CD4-positive, alpha-beta memory T cell (primary cell): ENCODE measurements around the gene PTPRD. TPM values are rescaled to one million over a fixed set of nuclear protein-coding genes. Genes with fewer than 3 reads are reported as not detected.

Source experiments
- CTCF ChIA-PET: fragments of 350-600 bp; sonication (Branson Sonifier 250); formaldehyde crosslinking; loops from one replicate; lab custom pipeline; 2021; ENCODE audit warnings: inconsistent platforms; ENCODE audit not compliant: partially characterized antibody; lab: Charles Lee
- POLR2A ChIA-PET: fragments of 350-600 bp; sonication (Branson Sonifier 250); formaldehyde crosslinking; loops from one replicate; lab custom pipeline; 2021; ENCODE audit not compliant: partially characterized antibody; lab: Charles Lee
- DNase-seq, 5 donors: peaks; one replicate each; pipeline versions ENCODE4 v3.0.0 to v3.0.0-alpha.2; 2020 to 2022; ENCODE audit warnings: mixed read lengths in 1 of 5
- H3K27ac ChIP-seq: one replicate; pipeline ENCODE4 v1.7.0; 2013; ENCODE audit warnings: low read depth, low read length
- H3K27me3 ChIP-seq: 2 replicates; pipeline ENCODE4 v1.7.0; 2013; ENCODE audit warnings: mild to moderate bottlenecking, low read length, moderate library complexity; ENCODE audit not compliant: insufficient read depth
- H3K36me3 ChIP-seq: 2 replicates; pipeline ENCODE4 v1.7.0; 2013; ENCODE audit warnings: mild to moderate bottlenecking, low read length, moderate library complexity; ENCODE audit not compliant: insufficient read depth
- H3K4me1 ChIP-seq: 2 replicates; pipeline ENCODE4 v1.7.0; 2013; ENCODE audit warnings: mild to moderate bottlenecking, low read length, moderate library complexity; ENCODE audit not compliant: insufficient read depth
- H3K4me3 ChIP-seq, 2 donors: one replicate each; pipeline ENCODE4 v1.7.0; 2013; ENCODE audit warnings: low read length in 2 of 2, mild to moderate bottlenecking in 1 of 2
- H3K9me3 ChIP-seq, 2 donors: one replicate each; pipeline ENCODE4 v1.7.0; 2013; ENCODE audit warnings: low read length in 2 of 2, control low read depth in 1 of 2; ENCODE audit not compliant: control insufficient read depth in 1 of 2
- H3K27ac Mint-ChIP-seq, 7 donors: one replicate each; pipeline ENCODE4 v1.8.0; 2020 to 2021; ENCODE audit warnings: mixed read lengths in 7 of 7, mild to moderate bottlenecking in 6 of 7, inconsistent platforms in 3 of 7, moderate library complexity in 3 of 7
- H3K27me3 Mint-ChIP-seq, 2 donors: one replicate each; pipeline ENCODE4 v1.8.0; 2020 to 2021; ENCODE audit warnings: mixed read lengths in 2 of 2
- H3K36me3 Mint-ChIP-seq, 2 donors: one replicate each; pipeline ENCODE4 v1.8.0; 2020 to 2021; ENCODE audit warnings: mixed read lengths in 2 of 2, inconsistent platforms in 1 of 2, mild to moderate bottlenecking in 1 of 2
- H3K4me1 Mint-ChIP-seq, 4 donors: one replicate each; pipeline ENCODE4 v1.8.0; 2020 to 2021; ENCODE audit warnings: mixed read lengths in 4 of 4, mild to moderate bottlenecking in 1 of 4
- H3K4me3 Mint-ChIP-seq, 8 donors: one replicate each; pipeline ENCODE4 v1.8.0; 2020 to 2021; ENCODE audit warnings: mixed read lengths in 8 of 8, mild to moderate bottlenecking in 7 of 8, moderate library complexity in 6 of 8, inconsistent platforms in 3 of 8
- H3K9me3 Mint-ChIP-seq, 8 donors: one replicate each; pipeline ENCODE4 v1.8.0; 2020 to 2021; ENCODE audit warnings: mixed read lengths in 8 of 8, mild to moderate bottlenecking in 5 of 8, inconsistent platforms in 3 of 8, moderate library complexity in 1 of 8
- intact Hi-C: fragments of 100-400 bp; cut with micrococcal nuclease; formaldehyde crosslinking; loops from one replicate; pipeline ENCODE4 v1.15.1; 2023
- polyA plus RNA-seq, 2 donors: library from polyadenylated mRNA; unstranded; fragments of 300-500 nt; fragmentation: Illumina TruSeq; gene quantifications; one replicate each; pipeline ENCODE4 v1.2.3, GENCODE V29; 2021
- total RNA-seq, 2 experiments: library from RNA; stranded (reverse); gene quantifications; one replicate each; pipeline ENCODE4 v1.2.3, GENCODE V29; 2021

PTPRD gene
- total and polyA plus RNA-seq, 4 experiments from 2014 or later: not detected

GRCh38 chr9:8412327-8412726 lies 2200.5 kb downstream of the PTPRD start:
- no peak overlapping the region for H3K27ac Mint-ChIP-seq
- POLR2A ChIA-PET: no interaction called here
- no peaks in the 10 kb centered on the region for H3K36me3 Mint-ChIP-seq
- no peaks in the 10 kb centered on the region for H3K9me3 Mint-ChIP-seq
- peaks cover 0 to 4% (median 2%) of the 10 kb centered on the region in 4 donors for H3K4me1 Mint-ChIP-seq
- no peaks in the 10 kb centered on the region for H3K9me3 ChIP-seq
- H3K27me3 ChIP-seq: no peaks in the 10 kb centered on the region
- no peak overlapping the region for H3K27ac ChIP-seq
- no peak overlapping the region for H3K4me3 ChIP-seq
- CTCF ChIA-PET: no interaction called here
- H3K36me3 ChIP-seq: no peaks in the 10 kb centered on the region
- H3K4me1 ChIP-seq: no peaks in the 10 kb centered on the region
- no peak overlapping the region for H3K4me3 Mint-ChIP-seq
- no peak for DNase-seq
- intact Hi-C loops: no loop called here
- no peaks in the 10 kb centered on the region for H3K27me3 Mint-ChIP-seq

DNA sequence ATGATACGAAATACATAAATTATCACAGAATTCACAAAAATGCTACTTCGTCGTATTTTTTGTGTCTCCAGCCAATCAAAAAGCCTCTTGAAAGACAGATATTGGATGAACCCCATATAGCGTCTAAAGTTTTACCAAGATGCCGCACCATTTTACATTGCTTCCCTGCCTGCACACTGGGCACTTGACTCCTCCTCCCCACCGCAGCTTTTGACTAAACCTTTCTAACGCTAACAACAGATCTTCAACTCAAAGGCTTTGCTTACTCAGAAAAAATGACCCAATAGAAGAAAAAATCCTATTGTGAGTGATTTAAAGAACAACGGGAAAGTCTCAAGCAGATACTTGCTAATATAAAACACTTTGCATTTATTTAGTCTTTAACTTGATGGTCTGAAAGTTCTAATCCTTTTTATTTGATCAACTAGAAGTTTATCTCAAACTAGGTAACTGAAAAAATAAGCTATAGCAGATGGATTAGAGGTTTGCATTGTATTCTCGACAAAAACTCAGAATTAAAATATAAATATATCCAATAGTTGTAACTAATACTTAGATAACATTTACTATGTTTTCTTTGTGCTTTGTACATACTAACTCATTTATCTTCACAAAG lies 2204.1 kb downstream of the PTPRD start:
- DNase-seq: no peak
- Mint-ChIP-seq H3K4me1 (peaks cover 0 to 4% (median 2%) of the 10 kb centered on the region in 4 donors), H3K36me3 (no peaks in the 10 kb centered on the region), H3K27ac (no peak overlapping the region), H3K4me3 (no peak overlapping the region), H3K9me3 (no peaks in the 10 kb centered on the region), H3K27me3 (no peaks in the 10 kb centered on the region)
- ChIA-PET POLR2A (no interaction called here), CTCF (no interaction called here)
- Histone ChIP-seq H3K4me1 (no peaks in the 10 kb centered on the region), H3K36me3 (no peaks in the 10 kb centered on the region), H3K27ac (no peak overlapping the region), H3K27me3 (no peaks in the 10 kb centered on the region), H3K9me3 (no peaks in the 10 kb centered on the region), H3K4me3 (no peak overlapping the region)
- intact Hi-C loops: no loop called here

DNA sequence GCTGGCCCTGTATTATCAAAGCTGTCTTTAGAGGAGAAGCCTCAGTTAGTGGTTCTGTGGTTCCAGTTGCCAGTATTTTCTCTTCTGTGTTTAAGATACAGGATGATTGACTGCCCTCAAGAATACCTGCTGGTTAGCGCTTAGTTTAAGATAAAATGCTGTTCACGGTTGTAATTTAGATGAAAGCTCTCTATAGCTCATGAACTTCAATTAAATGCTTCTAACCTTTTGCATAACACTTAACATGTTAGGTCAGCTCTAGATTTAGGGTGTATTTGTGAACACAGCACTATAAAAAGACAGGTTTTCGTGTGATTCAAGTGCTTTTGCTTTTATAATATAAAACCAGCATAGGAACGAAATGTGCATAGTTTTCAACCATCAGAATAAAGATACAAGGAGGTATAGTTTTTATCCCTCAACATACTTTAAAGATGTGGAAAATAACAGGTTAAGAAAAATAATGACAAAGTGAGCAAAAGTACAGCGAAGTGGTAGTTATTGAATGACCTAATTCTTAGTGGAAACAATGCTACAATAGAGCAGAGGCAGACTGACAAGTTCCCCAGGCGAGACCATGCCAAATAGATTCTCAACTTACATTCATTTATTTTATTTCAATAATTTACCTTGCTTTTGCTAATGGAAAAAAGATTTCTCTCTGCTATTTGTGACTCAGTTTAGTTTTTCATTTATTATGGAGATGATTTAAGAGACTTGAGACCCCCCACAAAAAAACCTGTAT lies 2210.7 kb downstream of the PTPRD start:
- Mint-ChIP-seq H3K4me3 (no peak overlapping the region), H3K4me1 (peaks cover 0 to 2% (median 0%) of the 10 kb centered on the region in 4 donors), H3K27ac (no peak overlapping the region), H3K36me3 (no peaks in the 10 kb centered on the region), H3K27me3 (no peaks in the 10 kb centered on the region), H3K9me3 (no peaks in the 10 kb centered on the region)
- H3K4me1 ChIP-seq: no peaks in the 10 kb centered on the region
- ChIA-PET CTCF (no interaction called here), POLR2A (no interaction called here)
- H3K27ac ChIP-seq: no peak overlapping the region
- H3K27me3 ChIP-seq: no peaks in the 10 kb centered on the region
- H3K36me3 ChIP-seq: no peaks in the 10 kb centered on the region
- no peaks in the 10 kb centered on the region for H3K9me3 ChIP-seq
- intact Hi-C loops: no loop called here
- no peak overlapping the region for H3K4me3 ChIP-seq
- DNase-seq: no peak

GRCh38 chr9:8400378-8400777 lies 2212.4 kb downstream of the PTPRD start:
- Histone ChIP-seq H3K36me3 (no peaks in the 10 kb centered on the region), H3K4me3 (no peak overlapping the region), H3K27ac (no peak overlapping the region), H3K27me3 (no peaks in the 10 kb centered on the region), H3K9me3 (no peaks in the 10 kb centered on the region), H3K4me1 (no peaks in the 10 kb centered on the region)
- intact Hi-C loops: no loop called here
- Mint-ChIP-seq H3K36me3 (no peaks in the 10 kb centered on the region), H3K4me1 (peaks cover 0 to 2% (median 0%) of the 10 kb centered on the region in 4 donors), H3K4me3 (no peak overlapping the region), H3K27me3 (no peaks in the 10 kb centered on the region), H3K27ac (no peak overlapping the region), H3K9me3 (no peaks in the 10 kb centered on the region)
- ChIA-PET CTCF (no interaction called here), POLR2A (no interaction called here)
- DNase-seq: no peak

DNA sequence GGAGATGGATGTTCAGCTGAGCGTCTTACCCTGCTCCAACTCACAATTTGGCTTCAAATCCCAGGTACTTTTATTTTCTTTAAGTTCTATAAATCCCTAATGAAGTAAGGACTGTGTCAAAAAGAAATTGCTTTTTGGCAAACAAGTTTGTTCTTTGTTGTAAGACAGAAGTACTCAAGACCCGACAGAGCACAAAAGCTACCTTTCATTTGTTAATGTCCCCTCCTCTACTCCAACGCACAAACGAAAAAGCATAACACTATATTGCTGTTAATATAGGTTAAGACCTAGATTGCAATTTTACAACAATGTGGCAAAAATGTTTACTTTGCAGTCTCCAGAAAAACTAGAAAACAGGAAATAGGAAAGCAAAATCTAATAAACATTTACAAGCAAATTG lies 2217.8 kb downstream of the PTPRD start:
- no peaks in the 10 kb centered on the region for H3K4me1 ChIP-seq
- Mint-ChIP-seq H3K36me3 (no peaks in the 10 kb centered on the region), H3K27me3 (no peaks in the 10 kb centered on the region), H3K4me3 (no peak overlapping the region), H3K9me3 (no peaks in the 10 kb centered on the region), H3K4me1 (no peaks in the 10 kb centered on the region), H3K27ac (no peak overlapping the region)
- H3K27ac ChIP-seq: no peak overlapping the region
- no peak overlapping the region for H3K4me3 ChIP-seq
- no peak for DNase-seq
- ChIA-PET CTCF (interaction anchor here (1.3 kb wide), 1 partner anchor 9 kb away, joined by 4 read pairs; no protein-coding TSS in a partner anchor), POLR2A (no interaction called here)
- H3K9me3 ChIP-seq: no peaks in the 10 kb centered on the region
- no peaks in the 10 kb centered on the region for H3K36me3 ChIP-seq
- intact Hi-C loops: no loop called here
- H3K27me3 ChIP-seq: no peaks in the 10 kb centered on the region

GRCh38 chr9:8394341-8394740 lies 2218.5 kb downstream of the PTPRD start:
- Histone ChIP-seq H3K4me1 (no peaks in the 10 kb centered on the region), H3K27me3 (no peaks in the 10 kb centered on the region), H3K4me3 (no peak overlapping the region), H3K9me3 (no peaks in the 10 kb centered on the region), H3K36me3 (no peaks in the 10 kb centered on the region), H3K27ac (no peak overlapping the region)
- ChIA-PET POLR2A (no interaction called here), CTCF (no interaction called here)
- no peak for DNase-seq
- Mint-ChIP-seq H3K4me3 (no peak overlapping the region), H3K27ac (no peak overlapping the region), H3K36me3 (no peaks in the 10 kb centered on the region), H3K9me3 (no peaks in the 10 kb centered on the region), H3K4me1 (no peaks in the 10 kb centered on the region), H3K27me3 (no peaks in the 10 kb centered on the region)
- intact Hi-C loops: no loop called here

DNA sequence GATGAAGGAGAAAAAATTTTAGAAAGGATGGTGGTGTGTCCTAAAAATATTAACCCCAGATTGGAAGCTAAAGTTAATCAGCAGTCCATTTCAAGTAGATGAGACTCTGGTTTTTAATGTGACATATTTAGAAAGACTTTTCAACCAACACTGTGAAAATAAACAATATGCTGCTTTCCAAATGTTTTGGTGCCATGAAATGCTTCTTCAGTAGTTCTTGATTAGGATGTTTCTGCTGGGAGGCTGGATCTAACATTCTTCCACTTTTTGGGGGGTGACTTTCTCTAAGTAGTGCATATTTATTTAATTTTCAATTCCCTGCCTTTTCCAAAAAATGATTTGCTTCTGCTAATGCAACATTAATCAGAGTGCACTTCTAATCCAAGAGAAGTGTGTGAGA lies 2219.9 kb downstream of the PTPRD start:
- intact Hi-C loops: no loop called here
- H3K4me1 ChIP-seq: no peaks in the 10 kb centered on the region
- H3K27me3 ChIP-seq: no peaks in the 10 kb centered on the region
- no peaks in the 10 kb centered on the region for H3K9me3 ChIP-seq
- no peak overlapping the region for H3K27ac ChIP-seq
- no peaks in the 10 kb centered on the region for H3K9me3 Mint-ChIP-seq
- H3K4me3 Mint-ChIP-seq: no peak overlapping the region
- H3K36me3 ChIP-seq: no peaks in the 10 kb centered on the region
- no peaks in the 10 kb centered on the region for H3K27me3 Mint-ChIP-seq
- H3K4me3 ChIP-seq: no peak overlapping the region
- CTCF ChIA-PET: no interaction called here
- POLR2A ChIA-PET: no interaction called here
- H3K27ac Mint-ChIP-seq: no peak overlapping the region
- DNase-seq: no peak
- H3K36me3 Mint-ChIP-seq: no peaks in the 10 kb centered on the region
- no peaks in the 10 kb centered on the region for H3K4me1 Mint-ChIP-seq
